HG03135 (cell line): ENCODE data around the gene SNRPE.

Experiments used
- ATAC-seq: cut with Tn5 transposase; IDR thresholded peaks from one replicate; pipeline ENCODE4 v1.9.1; 2021; ENCODE audit warnings: mild to moderate bottlenecking, moderate library complexity; ENCODE audit not compliant: unreplicated experiment

The SNRPE gene

DNA sequence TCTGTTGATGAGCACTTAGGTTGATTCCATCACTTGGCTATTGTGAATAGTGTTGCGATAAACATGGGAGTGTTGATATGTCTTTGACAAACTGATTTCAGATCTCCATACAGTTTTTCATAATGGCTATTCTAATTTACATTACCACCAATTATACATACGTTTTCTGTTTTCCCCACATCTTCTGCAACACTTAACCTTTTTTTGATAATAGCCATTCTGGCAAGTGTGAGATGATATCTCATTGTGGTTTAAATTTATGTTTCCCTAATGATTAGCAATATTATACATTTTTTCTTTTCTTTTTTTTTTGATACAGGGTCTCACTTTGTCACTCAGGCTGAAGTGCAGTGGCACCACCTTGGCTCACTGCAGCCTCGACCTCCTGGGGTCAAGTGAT lies 17.0 kb downstream of the SNRPE start:
- ATAC-seq, result no peak

DNA sequence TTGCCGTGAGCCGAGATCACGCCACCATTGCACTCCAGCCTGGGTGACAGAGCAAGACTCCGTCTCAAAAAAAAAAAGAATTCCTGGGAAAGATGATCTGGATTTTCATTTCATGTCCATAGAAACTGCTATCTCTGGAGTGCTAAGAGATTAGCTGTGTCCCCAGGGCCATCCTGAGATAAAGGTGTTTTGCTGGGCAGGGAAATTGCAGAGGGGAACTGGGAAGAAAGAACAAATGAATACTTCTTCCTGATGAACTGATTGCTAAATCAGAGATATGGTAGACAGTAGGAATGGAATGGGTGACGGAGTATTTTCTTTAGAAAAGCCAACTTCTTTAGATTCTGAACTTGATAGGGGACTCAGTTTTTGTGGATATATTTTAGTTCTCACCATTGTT lies 19.2 kb downstream of the SNRPE start:
- no peak for ATAC-seq

DNA sequence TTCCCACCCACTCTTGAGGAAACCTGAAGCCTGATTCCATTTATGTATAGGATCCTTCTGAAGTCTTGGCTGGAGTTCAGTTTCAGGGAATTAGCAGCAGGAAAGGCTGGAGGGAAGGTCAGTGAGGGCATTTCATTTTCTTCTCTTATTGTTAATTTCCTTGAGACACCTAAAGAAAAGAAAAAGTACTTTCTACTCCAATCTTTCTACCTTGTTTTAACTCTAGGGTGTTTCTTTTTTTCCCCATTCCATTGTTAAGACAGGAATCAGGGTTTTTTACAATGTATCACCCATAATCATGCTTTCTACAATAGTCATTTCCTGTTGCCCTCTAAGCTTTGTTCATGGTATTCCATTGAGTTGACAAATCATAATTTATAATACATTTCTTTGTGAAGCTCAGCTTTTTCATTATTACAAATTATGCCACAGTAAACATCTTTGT lies 27.4 kb downstream of the SNRPE start:
- ATAC-seq, result no peak

DNA sequence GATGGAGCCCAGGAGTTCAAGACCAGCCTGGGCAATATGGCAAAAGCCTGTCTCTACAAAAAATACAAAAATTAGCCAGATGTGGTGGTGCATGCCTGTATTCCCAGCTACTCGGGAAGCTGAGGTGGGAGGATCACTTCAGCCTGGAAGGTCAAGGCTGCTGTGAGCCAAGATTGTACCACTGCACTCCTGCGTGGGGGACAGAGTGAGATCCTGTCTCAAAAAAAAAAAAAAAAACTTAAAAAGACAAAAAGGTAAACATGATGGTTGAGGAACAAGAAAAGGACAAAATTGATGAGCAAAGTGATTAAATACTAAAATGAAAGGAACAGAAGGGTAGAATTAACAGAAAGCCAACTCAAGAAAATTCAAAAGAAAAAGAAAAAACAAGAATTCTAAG lies 30.6 kb downstream of the SNRPE start:
- no peak for ATAC-seq

DNA sequence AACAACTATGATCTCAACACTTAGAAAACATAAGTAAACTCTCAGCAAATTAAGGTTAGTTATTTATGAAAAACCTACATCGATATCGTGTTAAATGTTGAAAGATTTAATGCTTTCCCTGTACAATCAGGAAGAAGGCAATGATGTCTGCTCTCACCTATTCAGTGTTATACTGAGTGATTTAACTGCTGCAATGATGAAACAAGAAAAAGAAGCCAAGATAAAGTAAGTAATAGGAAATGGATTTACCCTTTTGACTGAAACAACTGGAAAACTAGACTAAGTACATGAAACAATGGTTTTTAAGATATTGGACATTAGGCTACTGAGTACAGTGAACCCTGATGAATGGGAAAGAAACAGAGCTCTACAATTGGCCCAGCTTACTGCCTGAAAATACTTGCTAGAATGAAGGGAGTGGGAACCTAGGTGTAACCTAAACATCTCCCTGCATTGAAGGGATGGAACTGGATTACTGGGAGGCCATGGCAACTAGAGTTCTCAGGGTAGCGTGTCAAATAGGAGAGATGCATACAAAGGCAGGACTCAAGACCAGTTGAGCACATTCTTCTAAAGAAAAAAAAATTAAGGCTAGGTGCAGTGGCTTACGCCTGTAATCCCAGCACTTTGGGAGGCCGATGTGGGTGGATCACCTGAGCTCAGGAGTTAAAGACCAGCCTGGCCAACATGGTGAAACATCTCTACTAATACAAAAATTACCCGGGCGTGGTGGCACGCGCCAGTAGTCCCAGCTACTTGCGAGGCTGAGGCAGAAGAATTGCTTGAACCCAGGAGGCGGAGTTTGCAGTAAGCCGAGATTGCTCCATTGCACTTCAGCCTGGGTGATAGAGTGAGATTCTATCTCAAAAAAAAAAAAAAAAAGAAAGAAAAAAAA lies 37.3 kb downstream of the SNRPE start:
- no peak for ATAC-seq

DNA sequence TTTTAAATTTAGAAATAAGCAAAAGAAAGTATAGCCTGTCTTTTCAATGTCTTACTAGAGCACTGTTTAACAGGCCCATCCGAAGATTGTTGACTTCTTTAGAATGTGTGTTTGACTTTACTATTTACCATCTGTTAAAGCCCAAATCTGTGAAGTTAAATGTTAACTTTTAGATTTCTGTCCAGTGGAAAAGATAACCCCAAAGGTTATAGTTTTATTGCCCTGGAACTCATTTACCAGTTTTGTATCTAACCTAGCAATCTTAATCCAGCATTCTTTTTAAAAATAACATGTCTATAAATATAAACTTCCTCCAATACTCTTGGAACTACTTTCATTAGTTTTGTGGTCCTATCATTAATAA lies 37.9 kb downstream of the SNRPE start:
- ATAC-seq, result no peak

DNA sequence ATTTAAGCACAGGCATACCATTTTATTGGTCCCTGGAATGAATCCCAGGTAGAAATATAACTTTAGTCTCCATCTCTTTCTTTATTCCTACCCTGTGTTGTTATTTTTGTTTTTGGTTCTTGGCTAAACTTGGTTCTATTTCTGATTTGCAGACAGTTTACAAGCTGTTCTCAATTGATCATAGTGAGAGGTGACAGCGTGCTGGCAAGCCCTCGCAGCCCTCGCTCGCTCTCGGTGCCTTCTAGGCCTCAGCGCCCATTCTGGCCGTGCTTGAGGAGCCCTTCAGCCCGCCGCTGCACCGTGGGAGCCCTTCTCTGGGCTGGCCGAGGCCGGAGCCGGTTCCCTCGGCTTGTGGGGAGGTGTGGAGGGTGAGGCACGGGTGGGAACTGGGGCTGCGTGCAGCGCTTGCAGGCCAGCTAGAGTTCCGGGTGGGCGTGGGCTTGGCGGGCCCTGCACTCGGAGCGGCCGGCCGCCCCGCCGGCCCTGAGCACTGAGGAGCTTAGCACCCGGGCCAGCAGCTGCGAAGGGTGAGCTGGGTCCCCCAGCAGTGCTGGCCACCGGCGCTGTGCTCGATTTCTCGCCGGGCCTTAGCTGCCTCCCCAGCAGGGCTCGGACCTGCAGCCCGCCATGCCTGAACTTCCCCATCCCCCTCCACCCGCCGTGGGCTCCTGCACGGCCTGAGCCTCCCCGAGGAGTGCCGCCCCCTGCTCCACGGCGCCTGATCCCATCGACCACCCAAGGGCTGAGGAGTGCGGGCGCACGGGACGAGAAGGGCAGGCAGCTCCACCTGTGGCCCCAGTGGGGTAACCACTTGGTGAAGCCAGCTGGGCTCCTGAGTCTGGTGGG lies 38.7 kb downstream of the SNRPE start:
- no peak for ATAC-seq

DNA sequence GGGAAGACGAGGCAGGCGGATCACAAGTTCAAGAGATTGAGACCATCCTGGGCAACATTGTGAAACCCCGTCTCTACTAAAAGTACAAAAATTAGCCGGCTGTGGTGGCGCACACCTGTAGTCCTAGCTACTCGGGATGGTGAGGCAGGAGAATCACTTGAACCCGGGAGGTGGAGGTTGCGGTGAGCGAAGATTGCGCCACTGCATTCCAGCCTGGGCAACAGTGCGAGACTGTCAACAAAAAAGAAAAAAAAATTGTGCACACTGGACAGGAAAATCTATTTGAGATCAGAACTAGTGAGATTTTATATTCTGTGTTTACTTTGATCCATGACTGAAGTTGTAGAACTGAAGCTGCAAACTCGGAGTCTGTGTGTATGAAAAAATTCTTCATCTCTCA lies 40.2 kb downstream of the SNRPE start:
- ATAC-seq, result no peak

DNA sequence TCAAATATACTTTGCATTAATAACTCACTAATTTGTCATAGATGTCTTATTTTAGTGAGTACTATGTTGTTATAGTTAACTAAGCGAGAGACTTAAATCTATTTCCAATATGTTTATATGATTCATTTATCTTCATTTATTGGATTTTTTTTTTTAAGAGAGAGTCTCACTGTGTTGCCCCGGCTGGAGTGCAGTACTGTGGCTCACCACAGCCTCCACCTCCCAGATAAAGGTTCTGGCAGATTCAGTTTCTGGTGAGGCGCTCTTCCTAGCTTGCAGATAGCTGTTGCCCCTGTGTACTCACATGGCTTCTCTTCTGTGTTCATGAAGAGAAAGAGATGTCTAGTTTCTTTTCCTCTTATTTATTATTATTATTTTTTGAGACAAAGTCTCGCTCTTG lies 43.9 kb downstream of the SNRPE start:
- ATAC-seq, result no peak

DNA sequence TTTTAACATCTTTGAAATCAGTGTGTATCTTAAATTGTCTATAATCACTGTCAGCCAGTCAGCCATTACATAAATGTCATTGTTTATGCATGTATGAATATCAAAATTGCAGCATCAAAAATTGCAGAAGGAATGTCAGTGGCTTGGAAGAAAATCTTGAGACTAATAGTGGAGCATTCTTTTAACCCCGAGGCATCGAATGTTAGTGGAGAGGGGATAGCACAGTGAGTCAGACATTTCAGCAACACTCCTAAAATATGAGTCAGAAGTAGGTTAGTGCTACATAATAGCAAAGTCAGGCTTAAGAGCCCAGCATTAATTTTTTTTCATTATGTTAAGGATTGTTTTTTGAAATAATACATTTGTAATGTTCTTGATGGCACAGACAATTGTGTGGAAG lies 45.5 kb downstream of the SNRPE start:
- ATAC-seq, result no peak

DNA sequence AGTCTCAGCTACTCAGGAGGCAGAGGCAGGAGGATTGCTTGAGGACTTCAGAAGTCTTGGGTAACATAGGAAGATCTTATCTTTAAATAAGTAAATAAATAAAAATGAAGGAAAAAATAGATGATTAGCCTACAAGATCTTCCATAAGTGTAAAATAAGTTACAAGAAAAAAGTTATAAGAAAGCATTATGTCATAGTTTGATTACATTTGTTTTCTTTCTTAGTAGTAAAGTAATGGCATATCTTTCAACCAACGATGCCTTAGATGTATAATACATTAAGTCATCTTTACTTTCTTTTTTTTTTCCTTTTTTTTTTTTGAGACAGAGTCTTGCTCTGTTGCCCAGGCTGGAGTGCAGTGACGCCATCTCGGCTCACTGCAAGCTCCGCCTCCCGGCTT lies 46.5 kb downstream of the SNRPE start:
- no peak for ATAC-seq

DNA sequence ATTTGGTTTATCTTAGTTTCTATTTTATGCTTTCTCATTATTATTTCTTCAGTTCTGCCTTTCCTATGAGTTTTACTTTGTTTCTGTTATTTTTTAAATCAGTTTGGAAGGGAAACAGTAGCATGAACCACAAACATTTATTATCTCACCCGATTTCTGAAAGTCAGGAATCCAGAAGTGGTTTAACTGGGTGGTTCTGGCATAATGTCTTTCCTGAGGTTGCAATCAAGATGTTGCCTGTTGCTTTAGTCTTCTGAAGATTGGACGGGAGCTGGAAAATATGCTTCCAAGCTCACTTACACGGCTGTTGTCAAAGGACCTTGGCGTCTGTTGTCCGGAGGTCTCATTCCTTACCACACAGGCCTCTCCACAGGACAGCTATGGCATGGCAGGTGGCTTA lies 50.4 kb downstream of the SNRPE start:
- ATAC-seq, result no peak

DNA sequence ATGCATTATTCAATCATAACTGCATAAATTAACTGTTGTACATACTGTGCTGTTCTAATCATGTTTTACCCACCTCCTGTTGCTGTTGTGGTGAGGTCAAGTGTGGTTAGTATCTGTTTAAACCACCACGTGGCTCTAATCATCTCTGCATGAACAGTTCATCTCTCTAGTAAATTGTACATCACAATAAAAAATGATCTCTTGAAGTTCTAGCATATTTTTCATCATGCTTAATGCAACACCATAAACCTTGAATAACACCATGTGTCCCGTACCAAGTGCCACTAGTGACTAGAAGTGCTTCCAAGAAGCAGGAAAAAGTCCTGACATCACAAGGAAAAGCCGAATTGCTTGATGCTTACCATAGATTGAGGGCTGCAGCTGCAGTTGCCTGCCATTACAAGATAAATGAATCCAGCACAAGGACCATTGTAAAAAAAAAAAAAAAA lies 51.7 kb downstream of the SNRPE start:
- no peak for ATAC-seq

DNA sequence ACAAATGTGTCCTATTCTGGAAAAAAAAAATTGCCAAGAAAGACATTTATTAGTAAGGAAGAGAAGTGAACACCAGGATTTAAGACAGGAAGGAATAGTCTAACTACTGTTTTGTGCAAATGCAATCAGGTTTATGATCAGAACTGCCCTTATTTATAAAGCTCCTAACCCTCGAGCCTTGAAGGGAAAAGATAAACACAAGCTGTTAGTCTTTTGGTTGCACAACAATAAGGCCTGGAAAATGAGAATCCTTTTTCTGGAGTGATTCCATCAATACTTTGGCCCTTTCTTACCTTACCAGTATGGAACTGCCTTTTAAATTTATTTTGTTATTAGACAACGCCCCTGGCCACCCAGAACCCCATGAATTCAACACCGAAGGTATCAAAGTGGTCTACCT lies 52.9 kb downstream of the SNRPE start:
- no peak for ATAC-seq

DNA sequence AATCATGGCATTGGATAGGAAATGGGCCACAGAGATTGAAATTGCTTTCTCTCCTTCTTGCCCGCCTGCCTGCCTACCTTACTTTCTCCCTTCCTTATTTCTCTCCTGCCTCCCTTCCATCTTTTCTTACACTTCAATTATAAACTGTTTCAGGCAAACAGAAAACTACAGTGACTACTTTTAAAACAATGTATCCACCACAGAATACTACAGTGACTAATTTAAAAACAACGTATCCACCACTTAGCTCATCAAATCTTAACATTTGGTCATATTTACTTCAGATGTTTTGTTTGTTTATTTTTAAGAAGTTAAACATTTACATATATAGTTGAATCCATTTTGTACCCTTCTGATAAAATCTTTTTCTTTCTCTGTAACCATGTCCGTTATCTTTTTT lies 54.4 kb downstream of the SNRPE start:
- ATAC-seq, result no peak

DNA sequence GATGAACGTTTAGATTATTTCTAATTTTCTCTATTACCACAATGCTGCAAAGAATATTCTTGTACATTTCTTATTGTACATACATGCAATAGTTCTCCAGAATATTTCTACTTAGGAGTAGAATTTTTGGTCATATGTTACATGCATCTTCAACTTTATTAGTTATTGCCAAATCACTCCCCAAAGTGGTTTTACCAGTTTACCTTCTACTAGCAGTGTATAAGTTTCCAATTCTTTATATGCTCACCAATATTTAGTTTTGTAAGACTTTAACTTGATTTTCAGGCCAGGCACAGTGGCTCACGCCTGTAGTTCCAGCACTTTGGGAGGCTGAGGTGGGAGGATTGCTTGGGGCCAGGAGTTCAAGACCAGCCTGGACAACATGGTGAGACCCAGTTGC lies 55.4 kb downstream of the SNRPE start:
- ATAC-seq, result no peak
